Measurements from ENCODE around the gene OSBPL6.

- TF ChIP-seq CTCF (IDR thresholded peaks at IDR 0.05; ENCODE audit: borderline replicate concordance, extremely low read depth, low read length, poor library complexity, severe bottlenecking) (no peak), EZH2 (IDR thresholded peaks at IDR 0.05; ENCODE audit: borderline replicate concordance, low read depth, low read length, severe bottlenecking) (no peak)
These were observed 214.9 kb downstream of the OSBPL6 start for GRCh38 chr2:178409261-178409660.
